HepG2 (cell line): ENCODE results near the gene NEURL4.

Experiments
- ARHGAP35 ChIP-seq: sonication (generic); formaldehyde crosslinking; IDR thresholded peaks from 2 replicates; pipeline ENCODE4 v1.9.0; 2022; ENCODE audit warnings: mild to moderate bottlenecking, inconsistent platforms, moderate library complexity, missing genetic modification reagents, borderline replicate concordance
- BHLHE40 ChIP-seq: IDR thresholded peaks from 2 replicates; pipeline ENCODE4 v1.6.1; 2011; ENCODE audit warnings: low read length, improper control_type of control experiment
- CC2D1A ChIP-seq: sonication (generic); formaldehyde crosslinking; IDR thresholded peaks from 2 replicates; pipeline ENCODE4 v1.8.1; 2023; ENCODE audit warnings: mild to moderate bottlenecking, missing genetic modification reagents
- ESRRA ChIP-seq: sonication (generic); formaldehyde crosslinking; IDR thresholded peaks from 2 replicates; pipeline ENCODE4 v1.5.1; 2020; ENCODE audit warnings: mild to moderate bottlenecking, low read depth, missing genetic modification reagents
- POLR2A ChIP-seq, 2 experiments: IDR thresholded peaks; 2 replicates each; pipeline ENCODE4 v1.6.1; 2011; ENCODE audit warnings: low read depth in 2 of 2, low read length in 2 of 2, mild to moderate bottlenecking in 1 of 2, moderate library complexity in 1 of 2; ENCODE audit not compliant: insufficient read depth in 1 of 2
- ZFAT ChIP-seq: sonication (generic); formaldehyde crosslinking; conservative IDR thresholded peaks from 2 replicates; pipeline ENCODE4 v1.8.1; 2023; ENCODE audit warnings: missing genetic modification reagents, inconsistent platforms
- ZNF501 ChIP-seq: sonication (generic); formaldehyde crosslinking; IDR thresholded peaks from 2 replicates; pipeline ENCODE4 v1.5.1; 2020; ENCODE audit warnings: mild to moderate bottlenecking, moderate library complexity, missing genetic modification reagents
- ZNF510 ChIP-seq: sonication (generic); formaldehyde crosslinking; IDR thresholded peaks from 2 replicates; pipeline ENCODE4 v1.4.0; 2020; ENCODE audit warnings: low read depth, mild to moderate bottlenecking, missing genetic modification reagents
- ZNF660 ChIP-seq: sonication (generic); formaldehyde crosslinking; IDR thresholded peaks from 2 replicates; pipeline ENCODE4 v1.5.1; 2020; ENCODE audit warnings: mild to moderate bottlenecking, low read depth, missing genetic modification reagents, borderline replicate concordance
- TF ChIP-seq, protein P1 (sequence below): sonication (generic); formaldehyde crosslinking; IDR thresholded peaks from 2 replicates; pipeline ENCODE4 v1.8.1; 2022; ENCODE audit warnings: low read depth, mild to moderate bottlenecking, missing genetic modification reagents
- TF ChIP-seq, protein P2 (sequence below): sonication (generic); formaldehyde crosslinking; IDR thresholded peaks from 2 replicates; pipeline ENCODE4 v1.4.0; 2020; ENCODE audit warnings: missing genetic modification reagents
- TF ChIP-seq, protein P3 (sequence below): IDR thresholded peaks from 2 replicates; pipeline ENCODE4 v1.6.1; 2016; ENCODE audit warnings: low read depth
- TF ChIP-seq, protein P4 (sequence below): sonication (generic); formaldehyde crosslinking; IDR thresholded peaks from 2 replicates; pipeline ENCODE4 v1.5.0; 2020; ENCODE audit warnings: mild to moderate bottlenecking, missing genetic modification reagents, moderate library complexity

DNA sequence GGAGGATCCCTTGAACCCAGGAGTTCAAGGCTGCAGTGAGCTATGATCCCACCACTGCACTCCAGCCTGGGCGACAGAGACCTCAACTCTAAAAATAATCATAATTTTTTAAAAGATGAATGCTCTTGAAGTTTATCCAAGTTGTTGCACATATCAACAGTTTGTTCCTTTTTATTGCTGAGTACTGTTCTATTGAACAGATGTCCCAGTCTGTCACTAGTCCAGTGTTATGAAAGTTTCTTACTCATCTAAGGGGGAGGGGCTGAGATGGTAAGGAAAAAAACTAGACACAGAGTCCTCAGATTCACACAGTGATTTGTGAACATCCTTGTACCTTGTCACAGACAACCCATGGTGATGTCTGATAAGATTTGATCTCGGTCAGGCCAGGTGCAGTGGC is 11.0 kb upstream of the NEURL4 start:
- TF ChIP-seq CC2D1A (CRISPR knock-in tag) (no peak), ARHGAP35 (CRISPR knock-in tag) (no peak), ZFAT (no peak), ZNF510 (CRISPR knock-in tag) (no peak), ESRRA (CRISPR knock-in tag) (no peak), POLR2A (IDR thresholded peaks at IDR 0.05; ENCODE audit: insufficient read depth in 1 of 2, low read depth in 2 of 2, low read length in 2 of 2) (no peak), BHLHE40 (no peak), ZNF660 (no peak), ZNF501 (no peak)
- TF ChIP-seq, protein P1, sequence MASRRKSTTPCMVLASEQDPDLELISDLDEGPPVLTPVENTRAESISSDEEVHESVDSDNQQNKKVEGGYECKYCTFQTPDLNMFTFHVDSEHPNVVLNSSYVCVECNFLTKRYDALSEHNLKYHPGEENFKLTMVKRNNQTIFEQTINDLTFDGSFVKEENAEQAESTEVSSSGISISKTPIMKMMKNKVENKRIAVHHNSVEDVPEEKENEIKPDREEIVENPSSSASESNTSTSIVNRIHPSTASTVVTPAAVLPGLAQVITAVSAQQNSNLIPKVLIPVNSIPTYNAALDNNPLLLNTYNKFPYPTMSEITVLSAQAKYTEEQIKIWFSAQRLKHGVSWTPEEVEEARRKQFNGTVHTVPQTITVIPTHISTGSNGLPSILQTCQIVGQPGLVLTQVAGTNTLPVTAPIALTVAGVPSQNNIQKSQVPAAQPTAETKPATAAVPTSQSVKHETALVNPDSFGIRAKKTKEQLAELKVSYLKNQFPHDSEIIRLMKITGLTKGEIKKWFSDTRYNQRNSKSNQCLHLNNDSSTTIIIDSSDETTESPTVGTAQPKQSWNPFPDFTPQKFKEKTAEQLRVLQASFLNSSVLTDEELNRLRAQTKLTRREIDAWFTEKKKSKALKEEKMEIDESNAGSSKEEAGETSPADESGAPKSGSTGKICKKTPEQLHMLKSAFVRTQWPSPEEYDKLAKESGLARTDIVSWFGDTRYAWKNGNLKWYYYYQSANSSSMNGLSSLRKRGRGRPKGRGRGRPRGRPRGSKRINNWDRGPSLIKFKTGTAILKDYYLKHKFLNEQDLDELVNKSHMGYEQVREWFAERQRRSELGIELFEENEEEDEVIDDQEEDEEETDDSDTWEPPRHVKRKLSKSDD (CRISPR knock-in tag), result no peak
- TF ChIP-seq, protein P2, sequence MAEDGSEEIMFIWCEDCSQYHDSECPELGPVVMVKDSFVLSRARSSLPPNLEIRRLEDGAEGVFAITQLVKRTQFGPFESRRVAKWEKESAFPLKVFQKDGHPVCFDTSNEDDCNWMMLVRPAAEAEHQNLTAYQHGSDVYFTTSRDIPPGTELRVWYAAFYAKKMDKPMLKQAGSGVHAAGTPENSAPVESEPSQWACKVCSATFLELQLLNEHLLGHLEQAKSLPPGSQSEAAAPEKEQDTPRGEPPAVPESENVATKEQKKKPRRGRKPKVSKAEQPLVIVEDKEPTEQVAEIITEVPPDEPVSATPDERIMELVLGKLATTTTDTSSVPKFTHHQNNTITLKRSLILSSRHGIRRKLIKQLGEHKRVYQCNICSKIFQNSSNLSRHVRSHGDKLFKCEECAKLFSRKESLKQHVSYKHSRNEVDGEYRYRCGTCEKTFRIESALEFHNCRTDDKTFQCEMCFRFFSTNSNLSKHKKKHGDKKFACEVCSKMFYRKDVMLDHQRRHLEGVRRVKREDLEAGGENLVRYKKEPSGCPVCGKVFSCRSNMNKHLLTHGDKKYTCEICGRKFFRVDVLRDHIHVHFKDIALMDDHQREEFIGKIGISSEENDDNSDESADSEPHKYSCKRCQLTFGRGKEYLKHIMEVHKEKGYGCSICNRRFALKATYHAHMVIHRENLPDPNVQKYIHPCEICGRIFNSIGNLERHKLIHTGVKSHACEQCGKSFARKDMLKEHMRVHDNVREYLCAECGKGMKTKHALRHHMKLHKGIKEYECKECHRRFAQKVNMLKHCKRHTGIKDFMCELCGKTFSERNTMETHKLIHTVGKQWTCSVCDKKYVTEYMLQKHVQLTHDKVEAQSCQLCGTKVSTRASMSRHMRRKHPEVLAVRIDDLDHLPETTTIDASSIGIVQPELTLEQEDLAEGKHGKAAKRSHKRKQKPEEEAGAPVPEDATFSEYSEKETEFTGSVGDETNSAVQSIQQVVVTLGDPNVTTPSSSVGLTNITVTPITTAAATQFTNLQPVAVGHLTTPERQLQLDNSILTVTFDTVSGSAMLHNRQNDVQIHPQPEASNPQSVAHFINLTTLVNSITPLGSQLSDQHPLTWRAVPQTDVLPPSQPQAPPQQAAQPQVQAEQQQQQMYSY, result no peak
- TF ChIP-seq, protein P3, sequence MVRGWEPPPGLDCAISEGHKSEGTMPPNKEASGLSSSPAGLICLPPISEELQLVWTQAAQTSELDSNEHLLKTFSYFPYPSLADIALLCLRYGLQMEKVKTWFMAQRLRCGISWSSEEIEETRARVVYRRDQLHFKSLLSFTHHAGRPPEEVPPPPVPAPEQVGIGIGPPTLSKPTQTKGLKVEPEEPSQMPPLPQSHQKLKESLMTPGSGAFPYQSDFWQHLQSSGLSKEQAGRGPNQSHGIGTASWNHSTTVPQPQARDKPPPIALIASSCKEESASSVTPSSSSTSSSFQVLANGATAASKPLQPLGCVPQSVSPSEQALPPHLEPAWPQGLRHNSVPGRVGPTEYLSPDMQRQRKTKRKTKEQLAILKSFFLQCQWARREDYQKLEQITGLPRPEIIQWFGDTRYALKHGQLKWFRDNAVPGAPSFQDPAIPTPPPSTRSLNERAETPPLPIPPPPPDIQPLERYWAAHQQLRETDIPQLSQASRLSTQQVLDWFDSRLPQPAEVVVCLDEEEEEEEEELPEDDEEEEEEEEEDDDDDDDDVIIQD (CRISPR knock-in tag), result no peak
- TF ChIP-seq, protein P4, sequence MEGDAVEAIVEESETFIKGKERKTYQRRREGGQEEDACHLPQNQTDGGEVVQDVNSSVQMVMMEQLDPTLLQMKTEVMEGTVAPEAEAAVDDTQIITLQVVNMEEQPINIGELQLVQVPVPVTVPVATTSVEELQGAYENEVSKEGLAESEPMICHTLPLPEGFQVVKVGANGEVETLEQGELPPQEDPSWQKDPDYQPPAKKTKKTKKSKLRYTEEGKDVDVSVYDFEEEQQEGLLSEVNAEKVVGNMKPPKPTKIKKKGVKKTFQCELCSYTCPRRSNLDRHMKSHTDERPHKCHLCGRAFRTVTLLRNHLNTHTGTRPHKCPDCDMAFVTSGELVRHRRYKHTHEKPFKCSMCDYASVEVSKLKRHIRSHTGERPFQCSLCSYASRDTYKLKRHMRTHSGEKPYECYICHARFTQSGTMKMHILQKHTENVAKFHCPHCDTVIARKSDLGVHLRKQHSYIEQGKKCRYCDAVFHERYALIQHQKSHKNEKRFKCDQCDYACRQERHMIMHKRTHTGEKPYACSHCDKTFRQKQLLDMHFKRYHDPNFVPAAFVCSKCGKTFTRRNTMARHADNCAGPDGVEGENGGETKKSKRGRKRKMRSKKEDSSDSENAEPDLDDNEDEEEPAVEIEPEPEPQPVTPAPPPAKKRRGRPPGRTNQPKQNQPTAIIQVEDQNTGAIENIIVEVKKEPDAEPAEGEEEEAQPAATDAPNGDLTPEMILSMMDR, result no peak
